Measurements from ENCODE around the gene FUT6. TPM values are rescaled to one million over a fixed set of nuclear protein-coding genes. Genes with fewer than 3 reads are reported as not detected.

FUT6 gene
- total RNA-seq, 2 experiments from 2014 or later, result not detected

Other genes starting within 250 kb of the FUT6 start
- 10 to 100 TPM; 79.5 to 84.1 TPM for gene SAFB2, start 216.9 kb downstream of the FUT6 start, total RNA-seq
- gene SAFB, start 216.6 kb downstream of the FUT6 start, total RNA-seq, result 100 to 1,000 TPM; 123 to 133 TPM
- 10 to 100 TPM; 44.6 to 53.5 TPM for gene MICOS13, start 159.2 kb downstream of the FUT6 start, total RNA-seq
- 1 to 10 TPM; 1.5 to 3.2 TPM for gene HSD11B1L, start 158.7 kb downstream of the FUT6 start, total RNA-seq
- 1,000 to 10,000 TPM; 1,649 to 1,711 TPM for gene RPL36, start 149.4 kb downstream of the FUT6 start, total RNA-seq
- gene LONP1, start 119.6 kb downstream of the FUT6 start, total RNA-seq, result 100 to 1,000 TPM; 277 to 287 TPM
- gene CATSPERD, start 119.1 kb downstream of the FUT6 start, total RNA-seq, result not detected
- gene PRR22, start 55.0 kb downstream of the FUT6 start, total RNA-seq, result 10 to 100 TPM; 14.1 to 14.3 TPM
- gene DUS3L, start 48.5 kb downstream of the FUT6 start, total RNA-seq, result 100 to 1,000 TPM; 103 to 106 TPM
- gene NRTN, start 34.6 kb downstream of the FUT6 start, total RNA-seq, result under 1 TPM; 0.21 to 0.38 TPM
- gene FUT3, start 11.7 kb upstream of the FUT6 start, total RNA-seq, result not detected
- not detected for gene FUT5, start 30.8 kb upstream of the FUT6 start, total RNA-seq
- gene NDUFA11, start 64.1 kb upstream of the FUT6 start, total RNA-seq, result 100 to 1,000 TPM; 244 to 255 TPM
- 1 to 10 TPM; 1.4 to 1.9 TPM for gene VMAC, start 65.2 kb upstream of the FUT6 start, total RNA-seq
- 1 to 10 TPM; 1.9 to 2.6 TPM for gene CAPS, start 74.6 kb upstream of the FUT6 start, total RNA-seq
- gene RANBP3, start 138.4 kb upstream of the FUT6 start, total RNA-seq, result 100 to 1,000 TPM in 1 of 2 experiments, 10 to 100 TPM in 1; 94.0 to 109 TPM